Erythroblast (primary cell): ENCODE data around the gene CST8.

Source experiments
- GATA1 ChIP-seq: IDR thresholded peaks from 2 replicates; pipeline ENCODE4 v1.6.1; 2011; ENCODE audit warnings: low read depth, mild to moderate bottlenecking, control low read depth, low read length, moderate library complexity
- POLR2A ChIP-seq: IDR thresholded peaks from 2 replicates; pipeline ENCODE4 v1.6.1; 2011; ENCODE audit warnings: mild to moderate bottlenecking, low read length

DNA sequence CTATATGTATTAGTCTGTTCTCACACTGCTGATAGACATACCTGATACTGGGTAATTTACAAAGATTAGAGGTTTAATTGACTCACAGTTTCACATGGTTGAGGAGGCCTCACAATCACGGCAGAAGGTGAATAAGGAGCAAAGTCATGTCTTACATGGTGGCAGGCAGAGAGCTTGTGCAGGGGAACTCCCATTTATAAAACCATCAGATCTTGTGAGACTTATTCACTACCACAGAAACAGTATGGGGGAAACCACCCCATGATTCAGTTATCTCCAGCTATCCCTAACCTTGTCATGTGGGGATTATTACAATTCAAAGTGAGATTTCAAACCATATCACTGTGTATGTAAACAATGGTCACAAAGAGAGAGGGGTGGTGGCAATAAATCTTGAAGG is 6.6 kb downstream of the CST8 start:
- TF ChIP-seq POLR2A (no peak), GATA1 (no peak)
